Fibroblast of mammary gland (primary cell): ENCODE data around the gene PAQR6.

Experiments
- DNase-seq: peaks from one replicate; pipeline ENCODE4 v3.0.0-alpha.2; 2010; ENCODE audit warnings: low read depth
- H3K4me3 ChIP-seq: 2 replicates; pipeline ENCODE4 v1.5.1; 2011; ENCODE audit warnings: low read depth, mild to moderate bottlenecking, low read length, moderate library complexity; ENCODE audit not compliant: control insufficient read depth
- TF ChIP-seq, protein P1 (sequence below): conservative IDR thresholded peaks from 2 replicates; pipeline ENCODE4 v1.5.1; 2011; ENCODE audit warnings: low read depth, low read length, inconsistent platforms; ENCODE audit not compliant: control insufficient read depth, insufficient read depth

Gene PAQR6

DNA sequence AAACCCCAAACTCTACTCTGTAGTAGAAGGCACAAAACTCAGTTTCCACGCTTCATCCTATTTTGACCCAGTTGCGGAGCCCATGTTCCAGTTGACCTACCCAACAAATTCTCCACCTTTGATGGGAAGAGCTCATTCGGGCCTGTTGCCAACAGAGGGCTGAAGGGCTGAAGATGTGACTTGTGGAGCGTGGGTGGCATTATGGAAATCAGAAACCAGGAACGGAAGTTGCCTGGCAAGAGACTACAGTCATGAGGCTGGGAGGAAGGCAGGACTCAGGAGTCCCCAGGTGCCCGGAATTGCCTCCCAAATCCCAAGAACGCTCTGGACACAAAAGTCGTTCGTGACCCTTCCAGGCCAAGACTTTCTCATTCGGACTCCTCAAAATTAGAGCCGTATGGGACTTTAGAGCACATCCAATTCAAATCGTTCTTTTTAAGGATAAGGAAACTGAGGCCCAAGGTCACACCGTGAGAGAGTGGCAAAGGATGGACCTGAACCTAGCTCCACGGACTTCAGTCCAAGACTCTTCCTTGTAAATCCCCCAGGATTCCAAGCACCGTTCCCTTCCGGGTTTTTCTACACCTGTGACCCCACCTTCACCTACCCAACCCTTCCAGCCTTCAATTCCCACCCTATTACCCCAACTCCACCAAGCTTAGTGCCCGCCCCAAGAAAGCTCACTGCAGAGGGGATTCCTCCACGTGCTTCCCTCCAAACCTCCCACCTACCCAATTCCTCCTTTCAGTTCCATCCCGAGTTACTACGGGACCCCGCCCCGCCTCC is 34.0 kb upstream of the PAQR6 start:
- peak overlapping the region; percentile 97 for H3K4me3 ChIP-seq
- DNase-seq: peak; percentile 46
- TF ChIP-seq, protein P1, sequence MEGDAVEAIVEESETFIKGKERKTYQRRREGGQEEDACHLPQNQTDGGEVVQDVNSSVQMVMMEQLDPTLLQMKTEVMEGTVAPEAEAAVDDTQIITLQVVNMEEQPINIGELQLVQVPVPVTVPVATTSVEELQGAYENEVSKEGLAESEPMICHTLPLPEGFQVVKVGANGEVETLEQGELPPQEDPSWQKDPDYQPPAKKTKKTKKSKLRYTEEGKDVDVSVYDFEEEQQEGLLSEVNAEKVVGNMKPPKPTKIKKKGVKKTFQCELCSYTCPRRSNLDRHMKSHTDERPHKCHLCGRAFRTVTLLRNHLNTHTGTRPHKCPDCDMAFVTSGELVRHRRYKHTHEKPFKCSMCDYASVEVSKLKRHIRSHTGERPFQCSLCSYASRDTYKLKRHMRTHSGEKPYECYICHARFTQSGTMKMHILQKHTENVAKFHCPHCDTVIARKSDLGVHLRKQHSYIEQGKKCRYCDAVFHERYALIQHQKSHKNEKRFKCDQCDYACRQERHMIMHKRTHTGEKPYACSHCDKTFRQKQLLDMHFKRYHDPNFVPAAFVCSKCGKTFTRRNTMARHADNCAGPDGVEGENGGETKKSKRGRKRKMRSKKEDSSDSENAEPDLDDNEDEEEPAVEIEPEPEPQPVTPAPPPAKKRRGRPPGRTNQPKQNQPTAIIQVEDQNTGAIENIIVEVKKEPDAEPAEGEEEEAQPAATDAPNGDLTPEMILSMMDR: no peak

DNA sequence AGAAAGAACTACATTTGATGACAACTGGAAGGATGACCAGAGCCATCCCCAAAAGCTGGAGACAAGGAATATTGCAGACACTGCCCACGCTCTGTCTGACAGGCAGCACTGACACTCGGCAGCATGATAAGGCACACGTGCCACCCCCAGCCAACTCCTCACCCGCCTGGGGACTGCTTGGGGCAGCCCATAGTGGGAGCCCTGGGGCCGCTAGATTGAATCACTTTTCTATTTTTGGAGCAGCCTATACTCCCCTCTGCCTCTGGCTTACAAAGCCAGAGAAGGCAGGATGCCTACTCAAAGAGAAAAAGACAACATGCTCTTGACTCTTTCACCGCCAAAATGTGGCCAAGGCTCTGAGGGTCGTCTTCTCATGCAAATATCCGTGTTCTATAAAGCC is 33.4 kb upstream of the PAQR6 start:
- DNase-seq: peak; percentile 57
- TF ChIP-seq, protein P1: peak; percentile 7
- peak overlapping the region; percentile 97 for H3K4me3 ChIP-seq

DNA sequence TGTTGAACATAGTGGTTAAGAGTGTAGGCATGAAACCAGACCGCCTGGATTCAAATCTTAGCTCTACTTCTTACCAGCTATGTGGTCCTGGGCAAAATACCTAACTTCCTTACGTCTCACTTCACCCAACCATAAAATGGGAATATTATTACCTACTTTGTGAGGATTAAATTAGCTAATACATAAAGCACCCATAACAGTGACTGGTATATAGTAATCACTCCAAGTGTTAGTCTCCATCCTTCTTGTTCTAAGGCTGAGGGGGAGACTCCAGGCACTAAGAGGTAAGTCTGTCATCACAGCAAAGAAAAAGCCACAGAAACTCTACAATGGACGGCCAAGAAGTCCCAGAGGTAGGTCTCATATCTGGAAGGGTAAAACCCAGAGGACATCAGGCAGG is 32.0 kb upstream of the PAQR6 start:
- H3K4me3 ChIP-seq: no peak overlapping the region
- no peak for DNase-seq
- TF ChIP-seq, protein P1: no peak

DNA sequence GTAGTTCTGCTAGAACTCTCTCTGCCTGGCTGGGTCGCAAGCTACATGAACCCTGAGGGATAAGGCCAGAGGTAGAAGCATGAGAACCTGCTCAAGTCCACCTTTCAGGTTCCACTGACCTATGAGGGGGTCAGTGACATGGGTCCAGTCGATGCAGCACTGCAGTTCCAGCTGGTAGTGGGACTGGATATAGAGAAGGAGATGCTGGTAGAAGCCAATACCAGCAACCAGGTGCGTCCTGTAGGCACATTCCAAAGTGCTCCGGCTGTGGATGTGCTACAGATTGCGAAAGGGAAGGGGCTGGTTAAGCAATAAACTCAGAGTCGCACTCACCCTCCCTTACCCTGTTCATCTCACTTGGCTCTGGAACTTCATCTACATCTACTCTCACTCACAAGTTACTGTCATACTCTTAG is 29.1 kb upstream of the PAQR6 start:
- H3K4me3 ChIP-seq: no peak overlapping the region
- TF ChIP-seq, protein P1: no peak
- DNase-seq: peak; percentile 51

DNA sequence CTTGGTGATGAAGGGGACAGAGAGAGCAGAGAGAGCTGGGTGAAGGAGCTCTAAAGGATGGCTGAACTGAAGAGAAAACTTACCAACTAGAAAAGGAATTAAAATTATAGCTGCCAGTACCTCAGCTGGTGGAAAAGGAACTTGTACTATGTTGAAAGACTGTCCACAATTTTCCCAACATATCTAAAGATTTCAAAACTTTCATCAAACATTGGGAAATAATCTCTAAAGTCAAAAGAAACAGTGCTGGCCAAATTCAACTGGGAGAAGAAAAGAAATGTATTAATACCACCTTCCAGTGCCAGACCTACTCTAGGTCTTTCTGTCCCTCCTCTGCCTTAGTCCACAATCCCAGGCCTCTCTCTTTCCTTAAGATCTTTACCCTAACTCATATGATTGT is 28.7 kb upstream of the PAQR6 start:
- TF ChIP-seq, protein P1: no peak
- H3K4me3 ChIP-seq: no peak overlapping the region
- peak; percentile 43 for DNase-seq

DNA sequence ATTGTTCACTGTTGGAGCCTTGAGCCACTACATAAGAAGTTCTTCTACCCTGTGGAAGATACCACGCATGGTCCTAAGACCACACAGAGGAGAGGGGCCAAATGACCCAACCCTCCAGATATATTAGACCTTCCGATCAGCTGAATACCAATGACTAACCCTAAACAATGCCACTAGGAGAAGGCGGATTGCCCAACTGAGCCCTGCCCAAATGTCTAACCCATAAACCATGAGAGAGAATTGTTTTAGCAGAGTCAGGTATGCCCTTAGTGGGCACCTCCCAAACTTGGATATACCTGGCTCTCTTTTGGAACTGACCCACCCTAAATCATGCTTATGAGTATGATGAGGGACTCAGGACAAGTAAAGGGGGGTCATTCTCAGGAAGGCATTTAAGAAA is 22.5 kb upstream of the PAQR6 start:
- TF ChIP-seq, protein P1: no peak
- no peak for DNase-seq
- no peak overlapping the region for H3K4me3 ChIP-seq
